AG04450 (cell line): ENCODE data around the gene NID1. TPM values are rescaled to one million over a fixed set of nuclear protein-coding genes. Genes with fewer than 3 reads are reported as not detected.

ENCODE experiments used
- CTCF ChIA-PET: fragments of 300-600, 350-600 bp; formaldehyde crosslinking; extraction: SDS; loops from one replicate; lab custom pipeline; 2022; ENCODE audit warnings: antibody characterized with exemption, inconsistent platforms; lab: Charles Lee
- POLR2A ChIA-PET: fragments of 350-600 bp; formaldehyde crosslinking; extraction: SDS; loops from one replicate; lab custom pipeline; 2021; ENCODE audit warnings: antibody characterized with exemption, inconsistent platforms; lab: Yijun Ruan, JAX
- DNase-seq: peaks from one replicate; pipeline ENCODE4 v3.0.0-alpha.2; 2011; ENCODE audit warnings: low read depth, low spot score
- H3K27ac ChIP-seq: one replicate; pipeline ENCODE4 v1.5.1; 2012; ENCODE audit warnings: low read depth, low read length, control low read depth
- H3K27me3 ChIP-seq: one replicate; pipeline ENCODE4 v1.6.0; 2012; ENCODE audit warnings: low read length; ENCODE audit not compliant: control insufficient read depth, insufficient read depth
- H3K4me3 ChIP-seq: 2 replicates; pipeline ENCODE4 v1.5.1; 2011; ENCODE audit warnings: mild to moderate bottlenecking, low read depth, low read length, control low read depth
- H3K9me3 ChIP-seq: 2 replicates; pipeline ENCODE4 v1.5.1; 2012; ENCODE audit warnings: low read length; ENCODE audit not compliant: control insufficient read depth, insufficient read depth
- polyA plus RNA-seq: library from polyadenylated mRNA; depleted of rRNA; stranded (reverse); fragments of >200 nt; gene quantifications from 2 replicates; pipeline ENCODE4 v1.2.3, GENCODE V29; 2011
- TF ChIP-seq, protein P1 (sequence below): IDR thresholded peaks from 2 replicates; pipeline ENCODE4 v1.5.1; 2011; ENCODE audit warnings: low read depth, low read length, control low read depth, inconsistent platforms

The NID1 gene
- polyA plus RNA-seq, 1 experiment: 137 TPM

DNA sequence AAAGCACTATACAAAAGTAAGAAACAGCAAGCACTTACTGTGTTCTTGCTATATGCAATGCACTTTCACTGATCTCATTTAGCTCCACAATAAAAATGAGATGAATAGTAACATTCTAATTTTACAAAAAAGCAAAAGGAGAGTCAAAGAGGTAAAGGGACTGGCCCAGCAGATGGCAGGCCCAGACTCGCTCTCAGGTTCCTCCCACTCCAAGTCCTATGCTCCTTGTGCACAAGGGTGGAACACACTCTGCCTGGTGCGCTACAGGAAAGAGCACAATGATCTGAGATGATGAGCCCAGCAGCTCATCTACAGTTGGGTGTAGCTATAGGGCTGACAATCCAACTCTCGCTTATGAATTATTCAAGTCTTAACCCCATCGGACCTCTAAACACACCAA is 104.1 kb downstream of the NID1 start:
- H3K27ac ChIP-seq: no peak overlapping the region
- DNase-seq: no peak
- TF ChIP-seq, protein P1, sequence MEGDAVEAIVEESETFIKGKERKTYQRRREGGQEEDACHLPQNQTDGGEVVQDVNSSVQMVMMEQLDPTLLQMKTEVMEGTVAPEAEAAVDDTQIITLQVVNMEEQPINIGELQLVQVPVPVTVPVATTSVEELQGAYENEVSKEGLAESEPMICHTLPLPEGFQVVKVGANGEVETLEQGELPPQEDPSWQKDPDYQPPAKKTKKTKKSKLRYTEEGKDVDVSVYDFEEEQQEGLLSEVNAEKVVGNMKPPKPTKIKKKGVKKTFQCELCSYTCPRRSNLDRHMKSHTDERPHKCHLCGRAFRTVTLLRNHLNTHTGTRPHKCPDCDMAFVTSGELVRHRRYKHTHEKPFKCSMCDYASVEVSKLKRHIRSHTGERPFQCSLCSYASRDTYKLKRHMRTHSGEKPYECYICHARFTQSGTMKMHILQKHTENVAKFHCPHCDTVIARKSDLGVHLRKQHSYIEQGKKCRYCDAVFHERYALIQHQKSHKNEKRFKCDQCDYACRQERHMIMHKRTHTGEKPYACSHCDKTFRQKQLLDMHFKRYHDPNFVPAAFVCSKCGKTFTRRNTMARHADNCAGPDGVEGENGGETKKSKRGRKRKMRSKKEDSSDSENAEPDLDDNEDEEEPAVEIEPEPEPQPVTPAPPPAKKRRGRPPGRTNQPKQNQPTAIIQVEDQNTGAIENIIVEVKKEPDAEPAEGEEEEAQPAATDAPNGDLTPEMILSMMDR: no peak
- H3K4me3 ChIP-seq: no peak overlapping the region
- no peaks in the 10 kb centered on the region for H3K27me3 ChIP-seq
- POLR2A ChIA-PET: no interaction called here
- CTCF ChIA-PET: interaction anchor here (8.3 kb wide), 1 partner anchor 11 kb away, joined by 98 read pairs; no protein-coding TSS in a partner anchor
- peaks cover 2% of the 10 kb centered on the region; the same call in 1 of the 2 replicates for H3K9me3 ChIP-seq

GRCh38 chr1:235958021-235958420 is 106.9 kb downstream of the NID1 start:
- ChIA-PET CTCF (interaction anchor here (1.7 to 8.3 kb wide), 2 partner anchors 14 to 115 kb away, joined by 4 to 98 read pairs; no protein-coding TSS in a partner anchor), POLR2A (interaction anchor here (0.7 kb wide), 2 partner anchors 13 to 34 kb away, joined by 3 read pairs; no protein-coding TSS in a partner anchor)
- no peak overlapping the region for H3K27ac ChIP-seq
- TF ChIP-seq, protein P1: no peak
- no peak for DNase-seq
- peaks cover 6% of the 10 kb centered on the region for H3K9me3 ChIP-seq
- no peaks in the 10 kb centered on the region for H3K27me3 ChIP-seq
- no peak overlapping the region for H3K4me3 ChIP-seq

DNA sequence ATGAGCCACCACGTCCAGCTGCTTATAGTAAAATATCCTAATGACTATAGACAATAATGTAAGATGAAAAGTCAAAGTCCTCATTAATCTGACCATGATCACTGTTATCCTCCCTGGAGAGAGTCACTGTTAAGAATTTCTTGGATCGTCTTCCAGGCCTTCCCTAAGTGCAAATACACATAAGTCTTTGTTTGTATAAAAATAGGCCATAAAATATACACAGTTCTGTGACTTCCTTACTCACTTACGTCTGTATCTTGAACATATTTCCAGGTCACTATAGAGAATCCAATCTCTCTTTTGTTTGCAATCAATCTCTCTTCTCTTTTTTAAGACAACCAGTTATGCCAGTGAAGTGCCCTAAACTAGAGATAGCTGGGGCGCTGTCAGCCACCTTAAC is 109.1 kb downstream of the NID1 start:
- Histone ChIP-seq H3K4me3 (no peak overlapping the region), H3K27me3 (no peaks in the 10 kb centered on the region), H3K27ac (no peak overlapping the region), H3K9me3 (peaks cover 18% of the 10 kb centered on the region)
- ChIA-PET CTCF (interaction anchor here (8.3 kb wide), 1 partner anchor 16 kb away, joined by 98 read pairs; no protein-coding TSS in a partner anchor), POLR2A (no interaction called here)
- DNase-seq: no peak
- TF ChIP-seq, protein P1: no peak

GRCh38 chr1:235954306-235955283 is 110.3 kb downstream of the NID1 start:
- POLR2A ChIA-PET: interaction anchor here (0.7 to 1.5 kb wide), 3 partner anchors 17 to 943 kb away, joined by 3 to 6 read pairs (median 4); no protein-coding TSS in a partner anchor
- CTCF ChIA-PET: interaction anchor here (0.6 to 8.3 kb wide), 2 partner anchors 17 to 352 kb away, joined by 3 to 98 read pairs; no protein-coding TSS in a partner anchor
- DNase-seq: no peak
- Histone ChIP-seq H3K9me3 (peaks cover 25% of the 10 kb centered on the region), H3K4me3 (no peak overlapping the region), H3K27ac (no peak overlapping the region), H3K27me3 (no peaks in the 10 kb centered on the region)
- TF ChIP-seq, protein P1: no peak
